ENCODE results near the gene DGKZ.

The DGKZ gene

DNA sequence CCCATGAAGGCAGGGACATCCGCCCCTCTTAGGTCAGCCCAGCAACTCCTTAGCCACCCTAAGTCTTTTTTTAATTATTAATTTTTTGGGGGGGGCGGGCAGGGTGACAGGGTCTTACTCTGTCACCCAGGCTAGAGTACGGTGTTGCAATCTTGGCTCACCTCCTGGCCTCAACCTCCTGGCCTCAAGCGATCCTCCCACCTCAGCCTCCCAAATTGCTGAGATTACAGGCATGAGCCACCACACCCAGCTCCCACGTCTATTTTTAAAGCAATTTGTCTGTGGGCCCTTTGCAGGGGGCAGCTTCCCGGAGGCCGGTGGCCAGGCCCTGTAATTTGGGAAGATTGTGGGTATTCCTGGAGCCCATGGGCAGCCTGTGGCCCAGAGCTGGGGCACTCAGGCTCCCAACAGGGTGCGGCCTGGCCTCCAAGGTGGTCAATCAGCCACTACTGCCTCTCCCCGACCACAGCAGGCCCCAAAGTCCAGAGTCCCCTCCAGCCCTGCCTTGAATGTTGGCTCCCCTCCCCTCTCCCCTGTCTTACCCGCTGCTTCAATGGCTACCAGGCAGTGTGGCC is 42.6 kb upstream of the DGKZ start:
- ChIA-PET CTCF (interaction anchor here (0.7 to 1.4 kb wide), 2 partner anchors 9 to 65 kb away, joined by 3 to 5 read pairs; no protein-coding TSS in a partner anchor), POLR2A (interaction anchor here (1.0 to 1.4 kb wide), 2 partner anchors 9 to 61 kb away, joined by 4 to 5 read pairs; no protein-coding TSS in a partner anchor)
- no peak for DNase-seq (ENCODE audit: extremely low spot score)
- TF ChIP-seq BHLHE40 (IDR thresholded peaks at IDR 0.05; ENCODE audit: borderline replicate concordance) (no peak), NFRKB (IDR thresholded peaks at IDR 0.05) (no peak), FOXM1 (IDR thresholded peaks at IDR 0.05; ENCODE audit: borderline replicate concordance) (no peak), SUZ12 (IDR thresholded peaks at IDR 0.05) (no peak), ZNF384 (IDR thresholded peaks at IDR 0.05) (no peak), L3MBTL2 (conservative IDR thresholded peaks at IDR 0.05) (no peak), FOXA1 (IDR thresholded peaks at IDR 0.05) (no peak), TARDBP (IDR thresholded peaks at IDR 0.05) (no peak), FOXK2 (IDR thresholded peaks at IDR 0.05) (no peak), HDGF (IDR thresholded peaks at IDR 0.05; ENCODE audit: borderline replicate concordance) (no peak), SP1 (IDR thresholded peaks at IDR 0.05) (no peak)
- TF ChIP-seq, protein P1, sequence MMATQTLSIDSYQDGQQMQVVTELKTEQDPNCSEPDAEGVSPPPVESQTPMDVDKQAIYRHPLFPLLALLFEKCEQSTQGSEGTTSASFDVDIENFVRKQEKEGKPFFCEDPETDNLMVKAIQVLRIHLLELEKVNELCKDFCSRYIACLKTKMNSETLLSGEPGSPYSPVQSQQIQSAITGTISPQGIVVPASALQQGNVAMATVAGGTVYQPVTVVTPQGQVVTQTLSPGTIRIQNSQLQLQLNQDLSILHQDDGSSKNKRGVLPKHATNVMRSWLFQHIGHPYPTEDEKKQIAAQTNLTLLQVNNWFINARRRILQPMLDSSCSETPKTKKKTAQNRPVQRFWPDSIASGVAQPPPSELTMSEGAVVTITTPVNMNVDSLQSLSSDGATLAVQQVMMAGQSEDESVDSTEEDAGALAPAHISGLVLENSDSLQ (IDR thresholded peaks at IDR 0.05), result no peak

DNA sequence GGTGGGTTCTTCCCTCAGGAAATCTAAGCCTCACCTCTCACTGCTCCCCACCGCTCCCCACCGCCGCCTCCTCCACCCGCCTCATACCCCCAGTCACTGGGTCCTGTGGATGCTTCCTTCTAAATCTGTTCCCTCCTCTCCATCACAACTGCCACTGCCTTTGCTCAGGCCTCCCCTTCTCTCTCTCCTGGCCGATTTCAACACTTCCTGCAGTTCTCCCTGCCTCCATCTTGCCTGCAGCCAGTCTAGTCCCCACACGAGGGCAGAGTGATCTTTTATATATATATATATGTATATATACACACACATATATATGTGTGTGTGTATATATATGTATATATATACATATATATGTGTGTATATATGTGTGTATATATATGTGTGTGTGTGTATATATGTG is 42.0 kb upstream of the DGKZ start:
- DNase-seq (ENCODE audit: extremely low spot score), result no peak
- ChIA-PET CTCF (no interaction called here), POLR2A (interaction anchor here (1.2 kb wide), 1 partner anchor 62 kb away, joined by 6 read pairs; no protein-coding TSS in a partner anchor)
- TF ChIP-seq CTBP1 (IDR thresholded peaks at IDR 0.05; ENCODE audit: borderline replicate concordance), result no peak
- no peak for TF ChIP-seq FOXK2 (IDR thresholded peaks at IDR 0.05)

DNA sequence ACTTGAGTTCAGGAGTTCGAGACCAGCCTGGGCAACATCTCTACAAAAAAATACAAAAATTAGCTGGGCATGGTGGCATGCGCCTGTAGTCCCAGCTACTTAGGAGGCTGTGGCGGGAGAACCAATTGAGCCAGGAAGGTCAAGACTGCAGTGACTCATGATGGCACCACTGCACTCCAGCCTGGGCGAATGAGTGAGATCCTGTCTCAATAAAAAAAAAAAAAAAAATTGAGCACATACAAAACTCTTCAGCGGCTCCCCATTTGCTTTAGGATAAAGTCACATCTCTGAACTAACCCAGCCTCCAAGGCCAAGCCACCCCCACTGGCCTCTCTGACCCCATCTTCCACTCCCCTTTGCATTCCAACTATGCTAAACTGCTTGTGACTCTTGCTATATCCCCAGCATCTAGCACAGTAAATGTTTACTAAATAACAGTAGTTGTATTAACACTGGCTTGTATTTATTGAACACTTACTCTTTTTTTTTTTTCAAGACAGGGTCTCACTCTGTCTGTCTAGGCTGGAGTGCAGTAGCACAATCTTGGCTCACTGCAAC is 40.9 kb upstream of the DGKZ start:
- TF ChIP-seq HDGF (IDR thresholded peaks at IDR 0.05; ENCODE audit: borderline replicate concordance) (no peak), SUZ12 (IDR thresholded peaks at IDR 0.05) (no peak), FOXA1 (IDR thresholded peaks at IDR 0.05) (no peak), SP1 (IDR thresholded peaks at IDR 0.05) (no peak), LEF1 (IDR thresholded peaks at IDR 0.05; ENCODE audit: borderline replicate concordance) (no peak), ELF4 (IDR thresholded peaks at IDR 0.05) (no peak), FOXK2 (IDR thresholded peaks at IDR 0.05) (no peak), CTBP1 (IDR thresholded peaks at IDR 0.05; ENCODE audit: borderline replicate concordance) (no peak), FOXM1 (IDR thresholded peaks at IDR 0.05; ENCODE audit: borderline replicate concordance) (no peak), ZNF384 (IDR thresholded peaks at IDR 0.05) (no peak), ARNT (IDR thresholded peaks at IDR 0.05) (no peak), L3MBTL2 (conservative IDR thresholded peaks at IDR 0.05) (no peak), NFRKB (IDR thresholded peaks at IDR 0.05) (no peak), BHLHE40 (IDR thresholded peaks at IDR 0.05; ENCODE audit: borderline replicate concordance) (no peak), TARDBP (IDR thresholded peaks at IDR 0.05) (no peak)
- TF ChIP-seq, protein P1 (IDR thresholded peaks at IDR 0.05), result no peak
- DNase-seq (ENCODE audit: extremely low spot score), result no peak
- CTCF ChIA-PET, result interaction anchor here (0.7 to 4.8 kb wide), 2 partner anchors 10 to 67 kb away, joined by 4 to 41 read pairs; no protein-coding TSS in a partner anchor
- POLR2A ChIA-PET, result interaction anchor here (1.2 kb wide), 1 partner anchor 63 kb away, joined by 6 read pairs; no protein-coding TSS in a partner anchor

DNA sequence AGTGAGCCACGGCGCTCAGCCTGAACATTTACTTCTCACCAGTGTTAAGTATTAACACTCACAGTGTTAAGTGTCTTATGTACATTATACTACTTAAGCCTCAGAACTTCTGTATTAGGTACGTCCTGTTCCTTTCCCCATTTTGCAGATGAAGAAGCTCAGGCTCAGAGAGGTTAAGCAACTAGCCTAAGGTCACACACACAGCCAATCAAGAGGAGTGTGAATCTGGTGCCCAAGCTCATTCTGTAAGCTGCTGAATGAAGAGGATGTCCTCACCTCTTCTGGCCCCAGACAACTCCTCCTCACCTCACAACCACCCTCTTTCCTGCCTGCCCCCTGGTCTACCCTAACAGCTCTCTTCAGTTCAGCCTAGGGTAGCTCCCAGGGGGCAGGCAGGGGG is 39.9 kb upstream of the DGKZ start:
- ChIA-PET CTCF (interaction anchor here (0.6 to 4.8 kb wide), 5 partner anchors 8 to 343 kb away, joined by 3 to 41 read pairs (median 6); no protein-coding TSS in a partner anchor), POLR2A (interaction anchor here (3.0 kb wide), 1 partner anchor 64 kb away, joined by 22 read pairs; no protein-coding TSS in a partner anchor)
- TF ChIP-seq SP1 (IDR thresholded peaks at IDR 0.05), result no peak
- no peak for DNase-seq (ENCODE audit: extremely low spot score)

DNA sequence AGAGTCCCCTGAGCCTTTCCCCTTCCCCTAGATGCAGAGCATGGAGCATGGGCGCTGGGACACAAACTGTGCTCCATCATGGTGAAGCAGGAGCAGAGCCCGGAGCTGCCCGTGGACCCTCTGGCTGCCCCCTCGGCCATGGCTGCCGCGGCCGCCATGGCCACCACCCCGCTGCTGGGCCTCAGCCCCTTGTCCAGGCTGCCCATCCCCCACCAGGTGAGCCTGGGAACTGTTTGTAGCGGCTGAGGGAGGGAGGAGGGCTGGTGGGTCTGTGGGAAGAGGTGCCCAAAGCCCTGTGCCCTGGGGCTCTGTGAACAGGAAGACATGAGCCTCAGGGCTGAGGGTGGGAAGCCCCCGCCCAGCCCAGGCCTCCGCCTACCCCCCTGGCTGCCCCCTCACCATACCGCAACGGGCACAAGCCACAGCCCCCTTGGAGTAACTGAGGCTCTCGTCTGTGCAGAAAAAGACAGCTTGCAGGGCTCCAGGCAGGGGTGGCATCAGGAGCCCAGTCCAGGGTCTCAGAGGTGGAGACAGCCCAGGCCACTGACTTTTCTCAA is 39.4 kb upstream of the DGKZ start:
- POLR2A ChIA-PET, result interaction anchor here (2.1 to 3.0 kb wide), 3 partner anchors 12 to 69 kb away, joined by 7 to 22 read pairs (median 10); no protein-coding TSS in a partner anchor
- CTCF ChIA-PET, result interaction anchor here (0.6 to 4.8 kb wide), 9 partner anchors 8 to 344 kb away, joined by 3 to 41 read pairs (median 6); no protein-coding TSS in a partner anchor
- DNase-seq (ENCODE audit: extremely low spot score), result no peak

DNA sequence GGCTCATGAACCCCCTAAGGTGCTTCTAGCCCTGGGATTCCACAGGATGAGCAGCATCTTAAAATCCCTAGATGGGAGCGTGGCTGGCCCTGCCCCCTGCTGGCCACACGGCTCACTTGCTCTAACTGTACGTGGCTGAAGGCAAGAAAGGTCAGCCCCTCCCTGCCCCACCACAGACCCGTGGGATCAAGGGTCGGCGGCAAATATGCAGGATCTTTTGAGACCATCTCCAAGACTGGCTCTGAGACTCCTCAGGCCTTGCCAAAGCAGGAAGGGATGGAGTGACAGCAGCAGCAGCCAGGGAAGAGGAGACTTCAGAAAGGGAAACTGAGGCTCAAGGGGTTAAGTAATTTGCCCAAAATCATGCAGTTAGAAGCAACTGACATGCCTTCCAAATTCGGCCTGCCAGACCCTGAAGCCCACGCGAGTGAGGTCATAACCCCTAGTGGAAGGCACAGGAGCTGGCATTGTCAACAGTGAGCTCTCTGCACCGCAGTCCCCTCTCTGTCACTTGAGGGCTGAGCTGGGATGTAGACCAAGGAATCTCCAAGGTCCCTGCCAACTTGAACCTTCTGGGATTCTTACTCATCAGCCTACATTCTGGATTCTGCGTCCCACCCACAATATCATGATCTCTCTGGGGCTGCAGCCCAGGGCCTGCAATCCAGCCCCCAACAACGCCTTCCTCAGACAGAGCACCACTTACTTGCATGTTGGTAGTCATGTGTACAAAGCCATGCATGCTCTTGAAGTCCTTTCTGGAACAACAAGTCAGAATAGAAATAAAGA is 38.4 kb upstream of the DGKZ start:
- no peak for TF ChIP-seq BHLHE40 (IDR thresholded peaks at IDR 0.05; ENCODE audit: borderline replicate concordance)
- TF ChIP-seq ZNF384 (IDR thresholded peaks at IDR 0.05), result no peak
- peak; percentile 76 for DNase-seq (ENCODE audit: extremely low spot score)
- ChIA-PET POLR2A (interaction anchor here (0.6 to 3.0 kb wide), 6 partner anchors 12 to 70 kb away, joined by 3 to 22 read pairs (median 6); partner anchors contain the start of gene CREB3L1), CTCF (interaction anchor here (0.7 to 4.8 kb wide), 11 partner anchors 9 to 345 kb away, joined by 3 to 41 read pairs (median 5); no protein-coding TSS in a partner anchor)

More for the DNA sequence above, 39.4 kb upstream of the DGKZ start:
- TF ChIP-seq BHLHE40 (IDR thresholded peaks at IDR 0.05; ENCODE audit: borderline replicate concordance) (no peak), ARNT (IDR thresholded peaks at IDR 0.05) (no peak), SUZ12 (IDR thresholded peaks at IDR 0.05) (no peak), SP1 (IDR thresholded peaks at IDR 0.05) (no peak), TARDBP (IDR thresholded peaks at IDR 0.05) (no peak), FOXM1 (IDR thresholded peaks at IDR 0.05; ENCODE audit: borderline replicate concordance) (no peak)

Measured in HEK293T (cell line).